Fibroblast of lung (primary cell): ENCODE results near the gene FREM1. TPM values are rescaled to one million over a fixed set of nuclear protein-coding genes. Genes with fewer than 3 reads are reported as not detected.

Experiments used
- DNase-seq, 2 donors: peaks; one replicate each; pipeline versions ENCODE4 v3.0.0 to v3.0.0-alpha.2; 2010; ENCODE audit warnings: low read depth in 2 of 2
- H2AFZ ChIP-seq: 2 replicates; pipeline ENCODE4 v1.5.1; 2012; ENCODE audit warnings: low read length, control low read depth, inconsistent platforms
- H3K27ac ChIP-seq: 2 replicates; pipeline ENCODE4 v1.5.1; 2011; ENCODE audit warnings: low read length, control low read depth; ENCODE audit not compliant: insufficient read depth
- H3K27me3 ChIP-seq: 2 replicates; pipeline ENCODE4 v1.5.1; 2011; ENCODE audit warnings: mild to moderate bottlenecking, low read length; ENCODE audit not compliant: control insufficient read depth, insufficient read depth
- H3K36me3 ChIP-seq: 2 replicates; pipeline ENCODE4 v1.5.1; 2011; ENCODE audit warnings: low read length; ENCODE audit not compliant: control insufficient read depth, insufficient read depth
- H3K4me1 ChIP-seq: 2 replicates; pipeline ENCODE4 v1.5.1; 2011; ENCODE audit warnings: low read length; ENCODE audit not compliant: control insufficient read depth, insufficient read depth; ENCODE audit errors: extremely low read depth
- H3K4me2 ChIP-seq: 2 replicates; pipeline ENCODE4 v1.5.1; 2011; ENCODE audit warnings: low read length, control low read depth; ENCODE audit not compliant: insufficient read depth; ENCODE audit errors: extremely low read depth
- H3K4me3 ChIP-seq, 4 experiments: fragments of 200-600 bp in 1 of 4; sonication (generic) in 1 of 4; replicated peaks in 1 of 4; 2 replicates each; pipeline ENCODE4 v1.5.1; 2011 to 2016; ENCODE audit warnings: low read length in 4 of 4, low read depth in 3 of 4, mild to moderate bottlenecking in 3 of 4, control low read depth in 2 of 4, inconsistent platforms in 1 of 4, mixed read lengths in 1 of 4; ENCODE audit not compliant: insufficient read depth in 1 of 4; ENCODE audit errors: control extremely low read depth in 1 of 4
- H3K79me2 ChIP-seq: 2 replicates; pipeline ENCODE4 v1.5.1; 2012; ENCODE audit warnings: mild to moderate bottlenecking, low read length, inconsistent platforms; ENCODE audit not compliant: control insufficient read depth, insufficient read depth
- H3K9ac ChIP-seq: 2 replicates; pipeline ENCODE4 v1.5.1; 2011; ENCODE audit warnings: mild to moderate bottlenecking, low read length, control low read depth; ENCODE audit not compliant: insufficient read depth
- H3K9me3 ChIP-seq: 2 replicates; pipeline ENCODE4 v1.5.1; 2012; ENCODE audit warnings: low read depth, low read length; ENCODE audit not compliant: control insufficient read depth, insufficient read depth
- H4K20me1 ChIP-seq: 2 replicates; pipeline ENCODE4 v1.5.1; 2011; ENCODE audit warnings: low read length; ENCODE audit not compliant: control insufficient read depth, insufficient read depth; ENCODE audit errors: extremely low read depth
- CTCF ChIP-seq, 2 donors: IDR thresholded peaks in 1 of 2; conservative IDR thresholded peaks in 1 of 2; 1 replicate in 1 of 2; 2 replicates in 1 of 2; pipeline ENCODE4 v1.5.1; 2011 to 2012; ENCODE audit warnings: low read length in 2 of 2, control low read depth in 1 of 2, inconsistent platforms in 1 of 2, low read depth in 1 of 2, mild to moderate bottlenecking in 1 of 2
- EZH2 ChIP-seq: IDR thresholded peaks from 2 replicates; pipeline ENCODE4 v1.5.1; 2012; ENCODE audit warnings: low read length, control low read depth, mild to moderate bottlenecking; ENCODE audit errors: missing control alignments
- polyA plus RNA-seq, 2 donors: library from polyadenylated mRNA; depleted of rRNA in 1 of 2; stranded (reverse) in 1 of 2; unstranded in 1 of 2; fragments of >200 nt; gene quantifications; 2 replicates each; pipeline ENCODE4 v1.2.1, GENCODE V29; 2011 to 2012; ENCODE audit warnings: missing spikeins in 1 of 2
- total RNA-seq: library from RNA; depleted of rRNA; stranded (reverse); fragments of >200 nt; gene quantifications from 2 replicates; pipeline ENCODE4 v1.2.1, GENCODE V29; 2014

FREM1 gene
- total and polyA plus RNA-seq, 2 donors (not counting 1 experiment from before 2014, with no cell fraction given), result under 0.01 to 0.01 TPM

GRCh38 chr9:14842269-14842668 lies 68.0 kb downstream of the FREM1 start:
- no peaks in the 10 kb centered on the region for H4K20me1 ChIP-seq
- DNase-seq, result no peak
- no peak overlapping the region for H3K9ac ChIP-seq
- H3K79me2 ChIP-seq, result no peaks in the 10 kb centered on the region
- H3K27me3 ChIP-seq, result no peaks in the 10 kb centered on the region
- no peaks in the 10 kb centered on the region for H3K4me1 ChIP-seq
- no peak overlapping the region for H3K4me3 ChIP-seq
- H3K36me3 ChIP-seq, result no peaks in the 10 kb centered on the region
- no peak overlapping the region for H3K4me2 ChIP-seq
- no peaks in the 10 kb centered on the region for H3K9me3 ChIP-seq
- no peak overlapping the region for H3K27ac ChIP-seq
- no peak overlapping the region for H2AFZ ChIP-seq
- no peak for TF ChIP-seq CTCF (conservative IDR thresholded peaks at IDR 0.05 in 1 of 2, IDR thresholded peaks at IDR 0.05 in 1 of 2; ENCODE audit: low read depth in 1 of 2, low read length in 2 of 2)
- TF ChIP-seq EZH2, result no peak

DNA sequence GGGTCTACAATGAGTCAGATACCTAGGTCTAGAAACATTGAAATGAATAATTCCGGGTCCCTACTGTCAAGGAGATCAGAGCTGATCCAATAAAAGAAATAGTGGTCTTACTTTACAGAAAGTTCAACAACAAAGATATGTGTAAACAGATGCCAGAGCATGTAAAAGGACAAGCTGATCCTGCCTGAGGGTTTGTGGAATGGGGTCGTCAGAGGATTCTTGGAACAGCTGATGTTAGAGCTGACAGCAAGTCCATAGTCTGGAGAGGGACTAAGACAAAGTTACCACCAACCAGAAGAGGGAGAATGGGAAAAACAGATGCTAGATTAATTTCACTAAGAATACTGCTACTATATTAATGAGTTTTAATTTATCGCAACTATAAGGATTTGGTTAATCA lies 71.5 kb downstream of the FREM1 start:
- Histone ChIP-seq H3K4me1 (no peaks in the 10 kb centered on the region), H3K27me3 (no peaks in the 10 kb centered on the region), H3K9me3 (no peaks in the 10 kb centered on the region), H3K9ac (no peak overlapping the region), H3K4me2 (no peak overlapping the region), H2AFZ (no peak overlapping the region), H3K36me3 (no peaks in the 10 kb centered on the region), H3K79me2 (no peaks in the 10 kb centered on the region), H3K4me3 (no peak overlapping the region), H4K20me1 (no peaks in the 10 kb centered on the region), H3K27ac (no peak overlapping the region)
- TF ChIP-seq CTCF (conservative IDR thresholded peaks at IDR 0.05 in 1 of 2, IDR thresholded peaks at IDR 0.05 in 1 of 2; ENCODE audit: low read depth in 1 of 2, low read length in 2 of 2) (no peak), EZH2 (no peak)
- no peak for DNase-seq

DNA sequence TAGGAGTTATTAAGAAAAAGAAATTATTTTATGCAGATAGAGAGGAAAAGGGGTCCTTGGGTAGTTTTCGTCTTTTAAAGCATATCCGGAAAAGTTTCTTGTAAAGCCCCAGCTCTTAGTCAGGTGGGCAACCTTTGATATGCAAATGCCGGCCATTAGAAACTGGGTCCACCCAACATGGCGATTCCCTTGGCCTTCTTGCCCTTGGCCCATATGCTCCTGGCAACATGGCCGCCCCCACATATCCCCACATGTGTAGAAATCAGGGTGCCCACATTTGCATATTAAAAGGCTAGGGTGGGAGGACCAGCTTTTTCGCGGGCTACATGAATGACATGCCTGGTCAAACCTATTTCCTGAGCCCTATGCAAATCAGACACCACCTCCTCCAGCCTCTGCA lies 73.3 kb downstream of the FREM1 start:
- H3K9me3 ChIP-seq, result no peaks in the 10 kb centered on the region
- no peak for DNase-seq
- no peaks in the 10 kb centered on the region for H3K36me3 ChIP-seq
- H3K4me3 ChIP-seq, result no peak overlapping the region
- no peaks in the 10 kb centered on the region for H3K27me3 ChIP-seq
- H3K79me2 ChIP-seq, result no peaks in the 10 kb centered on the region
- no peak overlapping the region for H2AFZ ChIP-seq
- no peaks in the 10 kb centered on the region for H4K20me1 ChIP-seq
- no peaks in the 10 kb centered on the region for H3K4me1 ChIP-seq
- H3K4me2 ChIP-seq, result no peak overlapping the region
- TF ChIP-seq EZH2, result no peak
- no peak for TF ChIP-seq CTCF (conservative IDR thresholded peaks at IDR 0.05 in 1 of 2, IDR thresholded peaks at IDR 0.05 in 1 of 2; ENCODE audit: low read depth in 1 of 2, low read length in 2 of 2)
- H3K27ac ChIP-seq, result no peak overlapping the region
- H3K9ac ChIP-seq, result no peak overlapping the region
